UCSD-AML1 (cell line): Measurements from ENCODE around the gene BCL11A.
A peak's percentile ranks its signal among the peaks of the same experiment; 100 is the strongest.

Source experiments
- DNase-seq: peaks from one replicate; lab custom pipeline; 2025; ENCODE audit not compliant: unreplicated experiment; lab: John Stamatoyannopoulos, UW

Gene BCL11A

DNA sequence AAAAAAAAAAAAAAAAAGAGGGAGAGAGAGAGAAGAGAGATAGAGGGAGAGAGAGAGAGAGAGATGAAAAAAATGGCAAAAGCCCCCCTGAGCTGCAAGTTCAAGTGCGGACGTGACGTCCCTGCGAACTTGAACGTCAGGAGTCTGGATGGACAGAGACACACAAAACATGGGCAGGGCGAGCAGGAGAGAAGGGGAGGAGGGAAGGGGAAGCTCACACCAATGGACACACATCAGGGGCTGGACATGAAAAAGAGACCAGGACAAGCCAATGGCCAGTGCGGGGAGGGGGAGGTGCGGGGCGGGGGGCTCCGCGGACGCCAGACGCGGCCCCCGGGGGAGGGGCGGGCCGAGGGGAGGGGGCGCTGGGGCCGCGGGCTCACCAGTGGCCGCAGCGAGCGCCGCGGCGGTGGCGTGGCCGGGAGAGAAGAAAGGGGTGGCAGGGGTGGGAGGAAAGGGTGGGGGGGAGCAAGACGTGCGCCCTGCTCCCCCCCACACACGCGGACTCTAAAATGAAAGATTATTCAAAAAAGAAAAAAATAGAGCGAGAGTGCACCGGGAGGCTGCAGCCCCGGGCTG, at the start of gene BCL11A:
BCL11A (minus strand) TSS at position 160 of the 579 bp plus-strand sequence. CDS start 384 bp downstream, outside the sequence.
- DNase-seq: peak; percentile 81

DNA sequence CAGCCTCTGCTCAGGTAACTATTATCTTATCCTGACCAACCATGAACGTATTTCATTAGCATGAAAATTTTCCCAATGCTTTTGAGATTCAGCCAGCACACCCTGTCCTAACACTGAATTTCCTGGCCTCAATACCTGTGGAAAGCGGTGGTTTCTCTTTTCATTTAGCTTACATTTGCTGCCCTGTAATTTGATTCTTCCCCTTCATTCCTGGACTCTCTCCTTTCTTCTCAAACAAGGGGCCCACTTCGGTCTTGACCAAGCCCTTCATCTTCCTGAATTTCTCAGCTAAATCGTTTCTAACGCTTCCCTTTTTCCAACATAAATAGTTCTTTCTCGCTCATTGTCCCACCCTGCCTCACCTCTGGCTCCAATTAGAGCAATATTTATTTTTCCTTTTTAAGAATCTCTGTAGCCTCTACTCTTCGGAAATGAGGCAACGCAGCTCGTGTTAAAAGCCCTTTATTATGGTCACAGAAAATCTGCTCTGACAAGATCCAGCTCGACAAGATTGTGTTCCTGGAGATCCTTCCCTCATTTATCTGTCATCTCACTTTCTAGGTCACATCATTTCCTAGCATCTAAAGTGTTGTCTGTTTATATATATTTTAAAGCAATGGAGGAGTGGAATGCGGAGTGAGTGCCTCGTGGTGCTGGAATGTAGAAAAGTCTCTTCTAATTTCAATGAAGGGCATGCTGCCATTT, 49.5 kb upstream of the BCL11A start:
- no peak for DNase-seq

- DNase-seq: no peak
Observed at GRCh38 chr2:60602388-60602787, 48.9 kb upstream of the BCL11A start.

GRCh38 chr2:60598271-60598670, 44.8 kb upstream of the BCL11A start:
- DNase-seq: no peak

DNA sequence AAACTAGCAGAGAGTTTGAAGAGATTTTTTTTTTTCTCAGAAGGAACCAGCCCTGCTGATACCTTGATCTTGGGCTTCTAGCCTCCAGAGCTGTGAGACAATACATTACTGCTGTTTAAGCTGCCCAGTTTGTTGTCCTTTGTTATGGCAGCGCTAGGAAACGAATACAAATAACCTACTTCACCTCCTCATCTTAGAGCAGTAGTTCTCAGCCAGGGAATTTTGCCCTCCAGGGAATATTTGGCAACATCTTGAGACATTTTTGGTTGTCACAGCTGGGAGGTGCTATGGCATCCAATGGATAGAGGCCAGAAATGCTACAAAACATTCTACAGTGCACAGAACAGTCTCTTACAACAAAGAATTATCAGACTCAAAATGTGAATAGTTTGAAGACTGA, 43.9 kb upstream of the BCL11A start:
- DNase-seq: no peak

GRCh38 chr2:60596411-60596810, 43.0 kb upstream of the BCL11A start:
- no peak for DNase-seq

DNA sequence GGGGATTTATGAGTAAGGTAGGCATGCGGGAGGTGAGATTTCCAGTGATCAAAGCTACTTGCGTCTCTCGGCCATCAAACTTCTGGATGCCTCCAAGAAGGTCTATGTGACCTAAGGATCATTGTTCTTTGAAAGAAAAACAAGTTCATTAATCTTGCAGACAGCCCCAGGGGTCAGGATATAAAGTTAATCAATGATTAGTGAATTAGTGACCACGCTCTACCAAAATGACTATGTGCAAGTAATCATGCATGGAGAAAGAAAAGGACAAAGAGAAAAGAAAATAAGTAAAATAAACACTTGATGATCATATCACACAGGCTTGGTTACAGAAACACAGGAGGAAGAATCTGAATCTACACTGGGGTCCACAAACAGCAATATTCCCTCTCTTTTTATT, 42.5 kb upstream of the BCL11A start:
- DNase-seq: no peak

DNA sequence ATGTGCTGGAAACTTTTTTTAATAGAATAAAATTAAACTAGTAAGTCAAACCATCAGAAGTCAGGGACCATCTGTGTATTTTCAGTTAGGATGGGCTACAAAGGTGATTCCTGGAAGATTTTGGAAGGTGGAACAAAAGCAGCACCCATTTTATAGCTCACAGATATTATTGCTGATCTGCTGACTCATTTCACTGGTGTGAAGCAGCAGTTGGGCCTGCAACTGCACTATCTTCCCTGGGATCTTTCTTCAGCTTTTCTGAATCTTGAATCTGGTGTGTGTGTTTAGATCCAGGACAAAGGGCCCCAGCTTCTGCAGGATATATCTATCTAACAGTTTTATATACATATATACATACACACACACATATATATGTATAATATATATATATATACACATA, 35.6 kb upstream of the BCL11A start:
- no peak for DNase-seq

GRCh38 chr2:60586081-60586480, 32.6 kb upstream of the BCL11A start:
- DNase-seq: no peak

GRCh38 chr2:60585276-60585675, 31.8 kb upstream of the BCL11A start:
- no peak for DNase-seq

DNA sequence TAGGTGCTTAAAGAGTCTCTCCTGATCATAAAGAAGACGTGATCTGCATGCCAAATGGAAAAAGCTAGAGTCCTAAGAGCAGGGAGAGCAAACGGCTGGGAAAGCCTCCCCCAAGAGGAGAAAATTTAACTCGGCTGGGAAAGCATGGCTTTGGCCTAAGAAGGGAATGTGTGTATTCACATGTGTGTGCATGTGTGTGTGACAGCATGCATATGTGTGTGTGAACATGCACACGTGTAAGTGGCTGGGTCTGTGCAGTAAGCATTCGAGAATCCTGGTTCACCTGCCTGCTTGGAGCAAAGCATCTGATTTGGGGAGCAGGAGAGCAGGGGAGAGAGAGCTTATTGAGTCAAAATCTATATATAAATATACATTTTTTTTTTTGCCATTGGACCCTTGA, 30.1 kb upstream of the BCL11A start:
- DNase-seq: no peak

DNA sequence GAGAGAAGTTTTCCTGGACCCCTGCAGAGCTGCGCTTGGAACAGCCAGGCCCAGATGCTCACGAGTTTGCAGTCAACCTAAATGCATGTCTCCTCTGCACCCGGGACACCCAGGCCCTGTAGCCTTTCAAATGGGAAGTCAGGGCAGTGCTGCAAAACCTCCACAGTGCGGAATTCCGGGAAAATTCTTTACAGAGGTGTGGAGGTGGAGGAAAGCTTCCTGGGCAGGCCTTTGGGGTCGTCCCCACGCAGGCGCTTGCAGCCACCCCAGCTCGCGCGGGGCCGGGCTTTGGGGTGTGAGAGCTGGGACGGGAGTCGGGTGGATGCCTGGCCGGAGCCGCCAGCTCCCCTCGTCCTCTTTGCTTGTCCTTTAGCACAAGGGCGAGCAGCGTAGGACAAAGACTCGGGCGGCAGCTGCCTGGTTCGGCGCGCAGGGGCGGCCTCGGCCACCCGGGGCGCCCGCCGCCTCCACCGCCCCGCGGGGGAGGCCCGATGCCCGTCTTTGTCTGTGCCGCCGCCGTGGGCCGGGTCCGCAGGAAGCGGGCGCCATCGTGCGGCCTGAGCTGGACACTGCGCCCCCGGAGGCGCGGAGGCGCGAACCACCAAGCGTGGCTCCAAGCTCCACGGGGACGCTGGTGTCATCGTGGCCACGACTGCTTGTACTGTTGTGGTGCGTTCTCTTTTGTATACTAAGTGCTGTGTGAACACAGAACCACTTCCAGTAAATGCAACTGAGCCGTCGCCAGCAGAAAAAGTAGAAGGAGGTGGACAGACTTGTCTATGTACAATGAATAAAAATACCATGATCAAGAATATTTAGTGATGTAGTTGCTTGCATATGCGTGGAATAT, 28.2 kb upstream of the BCL11A start:
- DNase-seq: peak; percentile 78

DNA sequence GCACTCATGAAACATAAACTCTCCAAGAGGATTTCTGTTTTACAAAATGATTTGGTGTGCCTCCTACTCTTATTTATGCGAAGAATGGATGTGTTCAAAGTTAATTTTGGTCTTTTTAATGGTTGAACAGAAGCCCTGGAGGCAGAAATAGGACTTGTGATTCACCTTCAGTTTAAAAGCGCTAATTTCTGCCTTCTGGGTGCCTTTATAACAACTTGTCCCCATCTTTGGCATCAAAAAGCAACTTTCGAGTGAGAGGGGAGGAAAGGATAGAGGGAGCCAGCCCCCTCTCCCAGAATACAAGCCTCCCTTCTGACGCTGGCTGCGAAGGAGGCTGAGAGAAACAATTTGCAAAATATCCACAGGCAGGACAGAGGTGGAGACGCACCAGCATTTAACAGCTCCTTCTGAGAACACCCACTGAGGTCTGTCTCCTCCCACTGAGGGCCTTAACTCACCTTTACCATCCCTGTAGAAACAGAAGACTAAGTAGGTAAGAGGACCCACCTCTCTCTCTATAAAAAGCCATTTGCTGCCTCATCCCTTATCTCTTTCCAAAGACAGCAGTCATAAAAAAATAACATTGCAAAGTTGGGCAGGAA, 24.3 kb upstream of the BCL11A start:
- no peak for DNase-seq

DNA sequence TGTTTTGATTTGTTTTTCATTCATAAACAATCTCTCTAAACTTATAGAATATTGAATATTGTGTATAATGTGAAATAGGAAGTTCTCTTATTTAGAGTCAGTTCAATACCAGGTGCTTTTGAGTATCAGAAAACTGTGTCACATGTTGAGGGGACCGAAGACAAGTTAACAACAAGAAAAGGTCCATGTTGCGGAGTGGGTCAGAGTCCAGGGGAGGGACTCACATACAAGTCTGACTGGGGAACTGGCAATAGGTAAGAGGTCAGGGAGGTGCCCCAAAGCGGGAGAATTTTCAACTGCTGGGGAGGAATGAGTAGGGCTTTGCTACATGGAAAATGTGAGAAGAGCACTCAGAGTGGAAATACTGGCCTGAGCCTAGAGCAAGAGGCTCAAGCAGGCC, 19.8 kb upstream of the BCL11A start:
- no peak for DNase-seq

DNA sequence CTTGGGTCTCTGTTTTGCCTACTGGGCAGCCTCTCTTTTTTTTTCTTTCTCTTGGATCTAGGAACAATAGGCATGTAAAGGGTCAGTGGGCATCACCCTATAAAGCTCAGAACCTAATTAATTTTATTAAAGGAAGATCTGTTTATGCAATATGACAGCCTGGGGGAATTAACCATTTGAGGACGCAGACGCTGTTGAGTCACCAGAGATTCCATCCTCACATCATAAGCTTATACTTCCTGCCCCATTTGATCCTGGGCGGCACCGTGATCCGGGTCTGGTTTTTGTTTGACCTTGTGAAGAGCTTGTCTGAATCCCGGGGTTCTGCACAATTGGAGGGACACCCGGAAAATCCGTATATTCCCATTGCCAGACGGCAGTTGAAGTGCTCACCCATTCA, 16.8 kb upstream of the BCL11A start:
- no peak for DNase-seq

DNA sequence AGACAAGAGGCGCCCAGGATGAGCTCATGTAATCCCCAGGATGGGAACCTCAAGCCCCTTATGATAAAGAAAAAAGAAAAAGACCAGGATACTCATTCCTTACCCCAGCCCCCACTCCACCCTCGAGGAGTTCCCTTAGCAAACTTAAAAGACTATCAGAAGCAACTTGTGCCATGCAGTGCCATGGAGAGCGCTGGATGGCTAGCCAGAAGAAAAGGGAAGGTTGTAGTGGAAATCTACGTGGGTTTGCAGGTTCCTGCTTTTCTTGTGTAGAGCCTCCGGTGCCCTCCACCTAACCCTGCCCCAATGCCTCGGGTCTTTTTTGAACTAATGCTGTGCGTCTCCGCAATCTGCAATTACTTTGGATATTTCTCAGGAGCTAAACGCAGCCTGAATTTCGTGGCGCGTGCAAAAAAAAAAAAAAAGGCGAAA, 16.2 kb upstream of the BCL11A start:
- DNase-seq: no peak

DNA sequence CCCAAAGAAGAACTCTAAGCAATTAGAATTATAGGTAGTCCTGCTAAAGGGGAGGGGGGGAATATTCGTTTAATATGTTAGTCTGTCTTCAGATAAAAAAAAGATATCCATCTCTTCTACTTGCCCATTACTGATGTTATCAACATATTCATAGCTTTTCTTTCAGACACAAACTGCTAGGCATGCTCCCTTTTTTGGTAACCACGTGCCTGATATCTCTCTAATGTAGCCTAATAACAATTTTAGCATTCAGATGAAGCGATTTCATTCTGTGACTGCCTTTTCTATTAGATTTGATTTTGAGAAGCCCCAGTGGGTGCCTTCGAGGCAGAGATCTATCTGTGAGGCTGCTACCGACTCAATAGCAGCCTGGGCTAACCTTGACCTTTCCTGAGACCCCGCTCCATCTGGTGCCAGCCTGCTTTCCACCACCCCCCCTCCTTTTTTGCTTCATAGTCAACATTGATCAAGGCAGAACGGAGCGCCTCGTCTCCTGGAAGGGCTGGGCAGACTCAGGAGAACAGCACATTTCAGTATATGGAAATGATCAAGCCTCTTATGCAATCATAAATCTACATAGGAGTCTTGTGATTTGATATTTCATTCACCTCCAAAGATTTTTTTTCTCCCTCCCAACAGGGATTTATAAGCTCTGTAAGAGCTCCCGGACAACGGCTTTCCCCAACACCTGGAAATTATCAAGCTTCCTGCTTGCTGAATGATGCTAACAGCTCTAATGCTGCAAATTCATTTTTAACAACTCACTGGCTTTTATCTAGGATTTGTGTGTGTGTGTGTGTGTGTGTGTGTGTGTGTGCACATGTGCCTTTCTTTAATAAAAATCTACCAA, 14.7 kb upstream of the BCL11A start:
- DNase-seq: no peak

GRCh38 chr2:60567096-60567495, 13.6 kb upstream of the BCL11A start:
- DNase-seq: no peak

GRCh38 chr2:60565472-60565871, 12.0 kb upstream of the BCL11A start:
- peak; percentile 22 for DNase-seq

- no peak for DNase-seq
Observed at GRCh38 chr2:60560734-60561644, 7.5 kb upstream of the BCL11A start.
